B cell (primary cell): ENCODE measurements around the gene MAP3K21.

Source experiments
- CTCF ChIP-seq: fragments of 200-600 bp; IDR thresholded peaks from one replicate; pipeline ENCODE4 v1.8.0; 2022; ENCODE audit warnings: antibody characterized with exemption, mild to moderate bottlenecking
- EZH2 ChIP-seq: IDR thresholded peaks from 2 replicates; pipeline ENCODE4 v1.6.1; 2012; ENCODE audit warnings: borderline replicate concordance, low read depth, mild to moderate bottlenecking, moderate library complexity, low read length; ENCODE audit not compliant: insufficient read depth, poor library complexity, severe bottlenecking

- TF ChIP-seq CTCF (no peak), EZH2 (no peak)
Measured at GRCh38 chr1:233412812-233413211, 85.3 kb downstream of the MAP3K21 start.
